Liver (tissue), 9 donors: ENCODE results near the gene STOX1. TPM values are rescaled to one million over a fixed set of nuclear protein-coding genes. Genes with fewer than 3 reads are reported as not detected.

Experiments
- DNase-seq: peaks from one replicate; pipeline ENCODE4 v3.0.0-alpha.2; 2017; ENCODE audit warnings: low spot score
- H3K27ac ChIP-seq, 2 donors: one replicate each; pipeline ENCODE4 v1.7.0; 2013; ENCODE audit warnings: inconsistent platforms in 2 of 2, low read length in 2 of 2, control low read depth in 1 of 2, low read depth in 1 of 2, mild to moderate bottlenecking in 1 of 2
- H3K27me3 ChIP-seq, 4 donors: one replicate each; pipeline versions ENCODE4 v1.6.1 to v1.7.0; 2013; ENCODE audit warnings: low read length in 3 of 4, inconsistent platforms in 1 of 4, mild to moderate bottlenecking in 1 of 4, moderate library complexity in 1 of 4; ENCODE audit not compliant: control insufficient read depth in 4 of 4, insufficient read depth in 4 of 4
- H3K36me3 ChIP-seq, 4 donors: one replicate each; pipeline versions ENCODE4 v1.6.1 to v1.7.0; 2013; ENCODE audit warnings: low read length in 3 of 4, mild to moderate bottlenecking in 3 of 4, low read depth in 1 of 4, moderate library complexity in 1 of 4; ENCODE audit not compliant: control insufficient read depth in 4 of 4, insufficient read depth in 3 of 4
- H3K4me1 ChIP-seq, 4 donors: one replicate each; pipeline versions ENCODE4 v1.6.1 to v1.7.0; 2013; ENCODE audit warnings: low read length in 3 of 4, mild to moderate bottlenecking in 3 of 4, moderate library complexity in 1 of 4; ENCODE audit not compliant: control insufficient read depth in 4 of 4, insufficient read depth in 4 of 4
- H3K4me3 ChIP-seq, 3 donors: one replicate each; pipeline versions ENCODE4 v1.6.1 to v1.7.0; 2013; ENCODE audit warnings: low read length in 3 of 3, control low read depth in 1 of 3, low read depth in 1 of 3, mild to moderate bottlenecking in 1 of 3
- H3K9ac ChIP-seq, 2 donors: one replicate each; pipeline ENCODE4 v1.7.0; 2013; ENCODE audit warnings: low read length in 2 of 2, mild to moderate bottlenecking in 2 of 2, moderate library complexity in 2 of 2, control low read depth in 1 of 2, low read depth in 1 of 2
- H3K9me3 ChIP-seq, 4 donors: one replicate each; pipeline versions ENCODE4 v1.6.1 to v1.7.0; 2013; ENCODE audit warnings: low read length in 3 of 4; ENCODE audit not compliant: control insufficient read depth in 4 of 4
- CTCF ChIP-seq: fragments of 150-350 bp; IDR thresholded peaks from 2 replicates; pipeline ENCODE4 v1.5.1; 2017; ENCODE audit warnings: improper control_type of control experiment, low read depth, low read length; ENCODE audit not compliant: missing input control
- EGR1 ChIP-seq, 2 donors: IDR thresholded peaks; 2 replicates each; pipeline ENCODE4 v1.6.1; 2016 to 2018; ENCODE audit warnings: antibody characterized with exemption in 2 of 2, low read depth in 2 of 2
- FOXA1 ChIP-seq: IDR thresholded peaks from 2 replicates; pipeline ENCODE4 v1.6.1; 2016; ENCODE audit warnings: antibody characterized with exemption
- GABPA ChIP-seq, 2 donors: IDR thresholded peaks in 1 of 2; conservative IDR thresholded peaks in 1 of 2; 2 replicates each; pipeline ENCODE4 v1.6.1; 2016; ENCODE audit warnings: antibody characterized with exemption in 2 of 2, mild to moderate bottlenecking in 1 of 2, moderate library complexity in 1 of 2
- HNF4A ChIP-seq, 2 donors: conservative IDR thresholded peaks; 2 replicates each; pipeline ENCODE4 v1.6.1; 2016; ENCODE audit warnings: antibody characterized with exemption in 2 of 2, mild to moderate bottlenecking in 2 of 2
- HNF4G ChIP-seq: IDR thresholded peaks from 2 replicates; pipeline ENCODE4 v1.6.1; 2016; ENCODE audit warnings: antibody characterized with exemption
- MAX ChIP-seq: IDR thresholded peaks from 2 replicates; pipeline ENCODE4 v1.6.1; 2016; ENCODE audit warnings: antibody characterized with exemption
- NR2F2 ChIP-seq: IDR thresholded peaks from 2 replicates; pipeline ENCODE4 v1.6.1; 2016; ENCODE audit warnings: antibody characterized with exemption
- RAD21 ChIP-seq, 2 donors: IDR thresholded peaks; 2 replicates each; pipeline ENCODE4 v1.6.1; 2016; ENCODE audit warnings: antibody characterized with exemption in 2 of 2, mild to moderate bottlenecking in 2 of 2
- REST ChIP-seq: IDR thresholded peaks from 2 replicates; pipeline ENCODE4 v1.6.1; 2016; ENCODE audit warnings: antibody characterized with exemption, mild to moderate bottlenecking
- TAF1 ChIP-seq: conservative IDR thresholded peaks from 2 replicates; pipeline ENCODE4 v1.6.1; 2016; ENCODE audit warnings: antibody characterized with exemption, mild to moderate bottlenecking
- WGBS: extraction: QIAGEN DNeasy Blood & Tissue Kit; methylation state at CpG from one replicate; pipeline ENCODE4 v1.1.7; 2013; 5-methylcytosine and 5-hydroxymethylcytosine counted together
- polyA plus RNA-seq, 2 donors: library from polyadenylated mRNA; stranded (reverse) in 1 of 2; unstranded in 1 of 2; fragments of 200-250 nt in 1 of 2; fragments of >200 nt in 1 of 2; fragmentation: Nextera tagmentation in 1 of 2; extraction: Ambion mirVana in 1 of 2; gene quantifications; one replicate each; pipeline versions ENCODE4 v1.2.1 to v1.2.3, GENCODE V29; 2013 to 2015
- total RNA-seq, 2 donors: library from RNA; depleted of rRNA; stranded (reverse); fragments of >200 nt; gene quantifications; one replicate each; pipeline ENCODE4 v1.2.3, GENCODE V29; 2014
- donor health status: healthy.
- donor health status: healthy.
- donor health status: healthy.
- donor health status: healthy.
- donor health status: healthy.

The STOX1 gene
- total and polyA plus RNA-seq, 4 donors: 0.18 to 2.6 (median 0.33) TPM; not detected in 1

GRCh38 chr10:68828833-68829232 is 1.5 kb downstream of the STOX1 start:
- 93% methylated on average over 10 of the region's 10 CpGs for WGBS
- H3K27me3 ChIP-seq: no peaks in the 10 kb centered on the region
- DNase-seq: no peak
- no peaks in the 10 kb centered on the region for H3K9me3 ChIP-seq
- TF ChIP-seq EGR1 (IDR thresholded peaks at IDR 0.05; ENCODE audit: low read depth in 2 of 2): no peak
- no peak for TF ChIP-seq MAX
- no peak for TF ChIP-seq CTCF
- no peak for TF ChIP-seq GABPA (IDR thresholded peaks at IDR 0.05 in 1 of 2, conservative IDR thresholded peaks at IDR 0.05 in 1 of 2)
- TF ChIP-seq RAD21 (IDR thresholded peaks at IDR 0.05): no peak
- TF ChIP-seq NR2F2: no peak
- no peak for TF ChIP-seq HNF4G
- TF ChIP-seq FOXA1: no peak
- TF ChIP-seq REST: no peak
- no peak overlapping the region for H3K4me3 ChIP-seq
- H3K9ac ChIP-seq: no peak overlapping the region
- no peak overlapping the region for H3K27ac ChIP-seq
- H3K36me3 ChIP-seq: no peaks in the 10 kb centered on the region
- H3K4me1 ChIP-seq: peaks cover 2 to 10% (median 7%) of the 10 kb centered on the region in 4 donors

GRCh38 chr10:68829521-68829920 is 2.2 kb downstream of the STOX1 start:
- H3K4me3 ChIP-seq: no peak overlapping the region
- DNase-seq: no peak
- H3K9me3 ChIP-seq: no peaks in the 10 kb centered on the region
- TF ChIP-seq TAF1: no peak
- TF ChIP-seq HNF4G: no peak
- TF ChIP-seq CTCF: no peak
- no peak for TF ChIP-seq EGR1 (IDR thresholded peaks at IDR 0.05; ENCODE audit: low read depth in 2 of 2)
- no peak for TF ChIP-seq HNF4A (conservative IDR thresholded peaks at IDR 0.05)
- H3K4me1 ChIP-seq: peaks cover 2 to 10% (median 7%) of the 10 kb centered on the region in 4 donors
- WGBS: 76% methylated on average over 6 of the region's 6 CpGs
- H3K36me3 ChIP-seq: no peaks in the 10 kb centered on the region
- no peak overlapping the region for H3K9ac ChIP-seq
- no peaks in the 10 kb centered on the region for H3K27me3 ChIP-seq
- no peak overlapping the region for H3K27ac ChIP-seq
